ENCODE measurements around the gene CACNB2.
"Not testable (repeated sequence)": the region's sequence is repeated elsewhere in the genome, so short reads cannot be mapped to it uniquely, and the experiment has no call there.

The CACNB2 gene

DNA sequence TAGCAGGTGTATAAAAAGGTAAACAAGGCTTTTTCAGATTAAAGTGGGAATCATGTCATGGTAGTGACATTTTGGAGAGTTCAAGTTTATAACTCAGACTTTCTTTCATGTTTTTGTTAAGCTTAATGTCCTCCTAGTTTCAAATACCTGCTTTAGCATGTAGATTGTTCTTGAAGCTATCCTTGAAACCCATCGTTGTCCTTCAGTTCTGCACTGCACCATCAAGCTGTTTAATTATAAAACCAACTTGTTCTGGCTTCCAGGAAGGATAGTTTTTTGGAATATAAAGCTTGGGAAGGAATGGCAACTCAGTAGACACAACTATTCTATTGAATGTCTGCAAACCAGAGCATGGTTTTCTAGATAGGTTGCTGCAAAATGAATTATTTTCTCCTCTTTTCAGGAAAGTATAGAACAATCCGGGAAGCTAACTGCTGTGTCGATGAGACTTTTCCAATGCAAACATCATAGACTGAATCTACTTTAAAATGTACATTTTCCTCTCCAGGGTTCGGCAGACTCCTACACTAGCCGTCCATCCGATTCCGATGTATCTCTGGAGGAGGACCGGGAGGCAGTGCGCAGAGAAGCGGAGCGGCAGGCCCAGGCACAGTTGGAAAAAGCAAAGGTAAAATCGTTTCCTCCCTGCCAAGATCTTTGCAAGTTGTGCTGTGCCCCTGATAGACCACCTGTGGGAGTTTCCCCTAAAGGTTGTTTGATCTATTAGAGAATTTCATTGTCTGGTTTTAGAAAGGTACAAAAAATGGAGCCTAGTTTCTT is 261.4 kb downstream of the CACNB2 start:
- no peak for DNase-seq (ENCODE audit: low read depth in 2 of 2)

DNA sequence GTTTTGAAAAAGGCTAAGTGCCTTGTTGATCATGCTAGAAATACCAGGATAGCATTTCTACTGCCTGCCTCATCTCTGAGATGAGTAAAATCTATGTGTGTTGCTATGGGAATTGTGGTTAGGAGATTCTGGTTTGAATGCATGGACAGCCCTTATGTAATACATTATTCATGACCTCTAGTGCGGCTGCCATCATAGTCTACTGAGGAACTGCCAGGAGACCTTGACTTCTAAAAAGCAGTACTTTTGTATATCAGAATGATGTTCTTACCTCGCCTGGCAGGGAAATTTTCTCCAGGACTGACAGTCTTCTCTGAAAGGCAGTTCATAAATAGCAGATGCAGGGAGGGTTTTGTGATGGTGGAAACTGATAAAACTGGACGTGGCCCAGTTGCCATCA is 262.6 kb downstream of the CACNB2 start:
- no peak for DNase-seq (ENCODE audit: low read depth in 2 of 2)

DNA sequence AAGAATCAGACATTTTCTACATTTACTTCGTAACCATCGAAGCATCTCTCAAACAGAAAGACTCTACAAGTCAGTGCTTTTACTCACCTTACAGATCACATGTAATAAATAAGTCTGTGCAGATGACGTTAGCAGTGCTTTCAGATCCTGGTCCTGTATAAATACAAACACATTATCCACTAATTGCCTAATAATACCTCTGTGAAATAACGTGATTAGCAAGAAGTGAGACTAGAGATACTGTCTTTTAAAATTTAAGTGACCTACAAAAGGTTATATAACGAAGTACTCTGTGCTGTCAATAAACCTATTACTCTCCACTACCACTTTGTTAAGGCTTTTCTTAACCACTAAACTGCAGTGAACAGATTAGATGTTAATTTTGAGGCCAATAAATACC is 264.3 kb downstream of the CACNB2 start:
- no peak for DNase-seq (ENCODE audit: low read depth in 2 of 2)

DNA sequence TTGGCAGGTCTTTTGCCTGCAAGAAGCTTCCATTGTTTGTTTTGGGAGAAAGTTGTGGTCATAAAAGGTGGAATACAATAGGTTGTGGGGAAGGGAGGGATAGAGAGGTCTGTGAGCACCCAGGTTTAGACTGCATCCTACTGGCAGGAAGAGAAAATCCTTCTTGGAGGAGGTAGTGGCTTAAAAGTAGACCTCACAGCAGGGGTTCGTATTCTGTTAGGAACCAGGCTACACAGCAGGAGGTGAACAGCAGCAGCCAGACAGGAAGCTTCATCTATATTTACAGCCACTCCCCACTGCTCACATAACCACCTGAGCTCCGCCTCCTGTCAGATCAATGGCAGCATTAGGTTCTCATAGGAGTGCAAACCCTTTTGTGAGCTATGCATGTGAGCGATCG is 265.9 kb downstream of the CACNB2 start:
- DNase-seq (ENCODE audit: low read depth in 2 of 2), result no peak

DNA sequence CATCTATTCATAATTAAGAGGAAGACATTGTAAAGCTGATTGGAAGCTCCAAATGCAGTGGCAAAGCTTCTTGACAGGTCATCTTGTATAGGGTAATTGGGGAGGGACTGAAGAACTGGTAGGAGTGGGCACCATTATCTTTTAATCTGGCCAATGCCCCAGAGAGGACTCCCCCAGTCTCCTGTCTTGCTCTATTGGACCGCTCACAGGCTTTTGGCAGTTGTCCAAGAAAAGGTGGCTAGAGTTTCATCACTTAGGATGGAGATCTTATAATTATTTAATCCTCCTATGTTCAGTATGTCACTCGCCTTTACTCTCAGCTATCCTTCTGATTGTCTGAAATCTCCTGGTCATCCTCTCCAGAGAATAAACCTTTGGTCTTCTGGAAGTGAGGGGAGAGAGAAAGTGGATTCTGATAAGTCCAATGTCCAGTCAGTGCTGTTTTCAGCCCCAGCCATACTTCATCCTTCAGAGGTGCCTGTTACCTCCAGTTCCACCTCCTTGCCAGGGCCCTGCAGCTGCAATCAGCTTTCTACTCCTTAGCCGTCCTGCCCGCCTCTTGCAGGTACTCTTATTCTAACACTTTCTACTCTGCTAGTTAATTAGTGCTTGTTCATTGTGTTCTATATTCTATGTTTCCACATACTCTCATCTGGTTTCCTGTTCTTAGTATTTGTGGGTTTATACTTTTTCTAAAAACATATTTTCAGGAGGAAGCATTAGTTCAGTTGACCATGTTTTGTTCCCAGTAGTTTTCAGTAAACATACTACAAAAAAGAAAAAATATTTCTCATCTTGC is 269.6 kb downstream of the CACNB2 start:
- no peak for DNase-seq (ENCODE audit: low read depth in 2 of 2)

DNA sequence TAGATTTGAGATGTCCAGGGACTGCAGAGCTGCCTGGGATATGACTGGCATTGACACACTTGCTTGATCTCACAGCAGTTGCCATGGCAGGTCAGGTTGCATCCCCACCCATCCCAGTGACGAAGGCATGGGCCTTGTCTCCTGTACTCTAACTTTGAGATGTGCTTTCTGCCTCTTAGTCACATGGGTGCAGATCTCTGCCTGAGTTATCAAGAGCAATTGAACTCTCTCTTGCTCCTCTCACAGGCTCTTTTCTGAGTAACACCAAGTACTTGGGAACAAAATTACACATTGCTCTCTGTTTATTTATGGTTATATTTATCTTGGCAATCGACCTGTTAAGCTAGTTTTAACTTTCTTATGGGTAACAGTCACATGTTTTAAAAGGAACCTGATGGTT is 273.8 kb downstream of the CACNB2 start:
- DNase-seq (ENCODE audit: low read depth in 2 of 2), result no peak

DNA sequence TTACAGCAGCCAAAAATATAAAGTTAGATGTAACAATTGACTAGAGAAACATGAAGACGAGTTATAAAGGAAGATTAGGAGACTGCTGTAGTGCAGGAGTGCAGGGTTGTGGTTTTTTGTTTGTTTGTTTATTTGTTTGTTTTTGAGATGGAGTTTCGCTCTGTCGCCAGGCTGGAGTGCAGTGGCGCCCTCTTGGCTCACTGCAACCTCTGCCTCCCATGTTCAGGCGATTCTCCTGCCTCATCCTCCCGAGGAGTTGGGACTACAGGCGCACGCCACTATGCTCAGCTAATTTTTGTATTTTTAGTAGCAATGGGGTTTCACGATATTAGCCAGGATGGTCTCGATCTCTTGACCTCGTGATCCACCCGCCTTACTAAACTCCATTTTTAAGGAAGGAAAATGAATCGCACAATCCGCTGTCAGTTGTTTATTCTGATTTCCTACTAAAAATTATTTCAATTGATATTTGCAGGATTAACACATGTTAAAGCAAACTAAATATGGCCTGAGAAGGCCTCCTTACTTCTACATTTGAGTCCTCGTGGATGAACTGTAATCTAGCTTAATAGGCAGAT is 277.8 kb downstream of the CACNB2 start:
- DNase-seq (ENCODE audit: low read depth in 2 of 2), result no peak

DNA sequence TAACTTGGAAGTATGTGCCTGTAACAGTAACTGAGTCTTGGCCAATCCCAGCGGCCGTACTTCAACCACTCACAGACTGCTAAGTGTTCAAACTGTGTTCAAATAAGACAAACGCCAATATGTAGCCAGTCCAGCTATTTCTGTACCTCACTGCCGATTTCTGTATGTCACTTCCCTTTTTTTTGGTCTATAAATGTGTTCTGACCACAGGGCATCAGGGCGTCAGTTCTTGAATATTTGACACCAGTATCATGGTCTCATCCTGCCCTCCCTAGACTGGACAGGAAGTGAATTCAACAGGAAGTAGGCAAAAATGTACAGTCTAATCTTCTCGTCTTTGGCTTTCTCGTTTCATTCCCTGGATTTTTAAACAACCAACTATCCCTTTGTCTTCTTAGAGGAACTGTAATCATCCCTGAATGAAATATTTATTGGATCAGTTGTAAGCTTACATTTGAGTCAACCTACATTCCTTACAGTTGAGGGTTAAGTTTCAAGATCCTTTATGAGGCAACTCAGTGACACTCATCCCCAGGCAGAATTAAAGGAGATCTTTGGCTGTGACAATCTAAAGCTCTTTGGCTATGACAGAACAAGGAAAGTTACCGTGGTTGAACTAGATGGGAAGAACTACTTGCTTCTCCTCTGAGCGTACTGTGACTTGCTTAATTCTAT is 278.5 kb downstream of the CACNB2 start:
- DNase-seq (ENCODE audit: low read depth in 2 of 2), result no peak

DNA sequence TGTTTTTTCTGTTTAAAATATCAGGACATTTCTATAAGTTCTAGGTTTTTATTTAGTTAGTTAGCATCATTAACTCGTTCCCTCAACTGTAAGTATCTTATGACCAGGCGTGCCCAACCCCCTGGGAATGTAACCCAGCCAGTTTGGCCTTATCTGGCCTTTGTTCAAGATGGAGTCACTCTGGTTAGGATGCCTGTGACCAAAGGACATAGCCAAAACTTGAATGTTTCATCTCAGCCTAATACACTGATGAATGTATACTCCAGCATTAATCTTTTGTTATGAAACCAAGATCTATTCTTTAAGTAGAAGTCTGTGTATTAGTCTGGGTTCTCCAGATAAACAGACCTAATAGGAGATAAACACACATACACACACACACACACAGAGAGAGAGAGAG is 279.7 kb downstream of the CACNB2 start:
- DNase-seq (ENCODE audit: low read depth in 2 of 2), result no peak

DNA sequence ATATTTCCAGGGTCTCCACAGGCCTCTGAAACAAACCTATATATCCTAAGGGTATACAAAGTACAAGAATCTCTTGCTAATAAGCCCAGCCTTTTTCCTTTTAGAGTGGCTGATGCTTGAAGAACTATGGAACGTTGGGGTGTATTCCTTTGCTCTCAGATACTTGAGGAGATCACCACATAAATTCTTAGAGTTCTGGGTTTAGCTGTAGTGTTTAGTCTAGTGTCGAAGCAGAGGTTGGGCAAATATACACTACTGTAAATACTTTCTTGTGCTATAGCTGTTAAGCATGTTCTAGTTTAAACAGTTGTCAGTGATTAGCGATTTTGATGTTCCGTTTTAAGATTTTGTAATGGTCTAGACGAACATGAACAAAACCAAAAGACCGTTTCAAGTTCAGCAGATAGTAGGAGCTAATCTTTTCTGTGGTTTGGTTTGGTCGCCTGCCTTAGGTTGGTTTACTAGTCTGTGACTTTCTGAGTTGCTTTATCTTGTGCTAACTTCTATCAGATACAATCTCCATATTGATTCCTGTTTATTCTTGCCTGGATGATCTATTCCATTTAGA is 281.6 kb downstream of the CACNB2 start:
- DNase-seq (ENCODE audit: low read depth in 2 of 2), result no peak

DNA sequence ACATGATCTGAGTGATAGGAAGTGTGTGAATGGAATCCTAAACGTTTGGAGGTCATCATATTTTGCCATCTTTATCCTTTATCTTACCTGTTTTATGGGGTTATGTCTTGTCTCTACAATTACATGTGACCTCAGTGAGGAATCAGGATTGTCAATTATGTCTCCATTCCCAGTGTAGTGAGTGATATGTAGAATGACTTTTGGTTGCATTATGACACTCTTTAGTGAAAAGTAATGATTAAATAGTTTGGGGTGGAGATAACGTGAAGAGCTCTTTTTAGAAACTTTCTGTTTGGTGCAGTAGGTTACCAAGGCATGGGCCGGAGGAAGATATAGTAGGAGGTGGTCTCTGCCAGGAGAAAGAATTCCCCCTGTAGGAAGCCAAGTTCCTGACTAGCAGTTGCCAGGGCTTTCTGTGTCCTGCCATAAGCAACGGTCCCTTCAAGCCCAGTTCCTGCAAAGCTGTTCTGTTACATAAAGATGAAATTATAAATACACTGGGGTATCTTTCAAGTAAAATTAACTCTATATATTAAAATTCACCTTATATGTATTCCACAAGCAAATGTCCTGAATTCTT is 282.9 kb downstream of the CACNB2 start:
- DNase-seq (ENCODE audit: low read depth in 2 of 2), result no peak

DNA sequence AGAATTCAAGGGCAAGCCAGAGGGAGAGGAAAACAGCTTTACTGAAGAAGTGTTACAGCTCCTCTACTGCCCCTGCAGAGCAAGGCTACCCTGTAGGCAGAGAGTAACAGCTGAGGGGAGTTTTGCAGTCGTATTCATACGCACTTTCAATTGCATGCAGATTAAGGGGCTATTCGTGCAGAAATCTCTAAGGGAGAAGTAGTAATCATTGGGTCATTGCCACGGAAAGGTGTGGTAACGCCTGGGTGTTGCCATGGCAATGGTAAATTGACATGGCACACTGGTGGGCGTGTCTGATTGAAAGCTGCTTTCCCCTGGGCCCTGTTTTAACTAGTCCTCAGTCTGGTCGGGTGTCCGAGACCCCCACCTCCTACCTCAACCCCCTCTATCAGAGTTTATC is 284.0 kb downstream of the CACNB2 start:
- no peak for DNase-seq (ENCODE audit: low read depth in 2 of 2)

DNA sequence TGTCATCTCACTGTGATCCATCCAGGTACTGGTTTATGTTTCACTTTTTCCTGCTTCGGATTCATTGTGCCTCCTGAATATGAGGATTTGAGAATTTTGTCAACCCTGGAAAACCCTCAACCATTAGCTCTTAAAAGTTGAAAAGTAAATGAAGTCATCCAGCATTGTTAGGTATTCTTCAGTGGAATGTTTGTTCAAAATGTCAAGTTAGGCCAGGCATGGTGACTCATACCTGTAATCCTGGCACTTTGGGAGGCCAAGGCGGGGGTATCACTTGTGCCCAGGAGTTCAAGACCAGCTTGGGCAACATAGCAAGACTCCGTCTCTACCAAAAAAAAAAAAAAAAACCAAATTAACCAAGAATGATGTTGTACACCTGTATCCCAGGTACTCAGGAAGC is 289.1 kb downstream of the CACNB2 start:
- no peak for DNase-seq (ENCODE audit: low read depth in 2 of 2)

DNA sequence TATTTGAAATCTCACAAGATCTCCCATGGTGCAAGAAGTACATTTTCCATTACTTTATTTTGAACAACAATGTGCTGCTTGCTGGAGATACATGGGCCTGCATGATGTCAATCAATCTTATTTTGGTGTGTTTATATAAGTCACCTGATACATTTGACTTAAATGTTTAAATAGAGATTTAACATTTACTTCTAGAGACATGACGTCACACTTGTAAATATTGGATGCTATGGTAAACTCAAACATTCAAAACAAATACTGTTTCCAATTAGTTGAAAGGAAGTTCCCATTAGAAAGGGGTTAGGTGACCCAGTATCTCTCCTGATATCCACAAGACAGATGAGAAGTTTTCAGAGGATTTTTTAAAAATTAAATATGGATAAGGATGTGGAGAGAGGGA is 296.7 kb downstream of the CACNB2 start:
- DNase-seq (ENCODE audit: low read depth in 2 of 2), result no peak

DNA sequence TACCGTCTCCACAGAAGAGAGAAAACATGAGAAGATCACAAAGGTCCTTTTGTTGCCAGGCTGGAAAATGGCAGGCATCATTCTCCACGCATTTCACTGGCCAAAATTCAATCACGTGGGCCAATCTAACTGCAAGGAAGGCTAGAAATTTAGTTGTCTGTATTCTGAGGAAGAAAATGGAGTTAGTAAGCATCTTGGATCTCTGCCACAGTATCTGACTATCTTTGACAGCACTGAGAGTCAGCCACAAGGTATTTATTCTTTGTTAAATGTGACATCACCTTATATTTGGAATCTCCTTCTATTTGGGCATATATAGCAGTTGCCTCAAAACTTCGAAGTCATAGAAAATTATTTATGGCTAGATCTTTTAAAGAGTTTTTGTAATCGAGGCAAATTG is 297.3 kb downstream of the CACNB2 start:
- DNase-seq (ENCODE audit: low read depth in 2 of 2), result no peak

DNA sequence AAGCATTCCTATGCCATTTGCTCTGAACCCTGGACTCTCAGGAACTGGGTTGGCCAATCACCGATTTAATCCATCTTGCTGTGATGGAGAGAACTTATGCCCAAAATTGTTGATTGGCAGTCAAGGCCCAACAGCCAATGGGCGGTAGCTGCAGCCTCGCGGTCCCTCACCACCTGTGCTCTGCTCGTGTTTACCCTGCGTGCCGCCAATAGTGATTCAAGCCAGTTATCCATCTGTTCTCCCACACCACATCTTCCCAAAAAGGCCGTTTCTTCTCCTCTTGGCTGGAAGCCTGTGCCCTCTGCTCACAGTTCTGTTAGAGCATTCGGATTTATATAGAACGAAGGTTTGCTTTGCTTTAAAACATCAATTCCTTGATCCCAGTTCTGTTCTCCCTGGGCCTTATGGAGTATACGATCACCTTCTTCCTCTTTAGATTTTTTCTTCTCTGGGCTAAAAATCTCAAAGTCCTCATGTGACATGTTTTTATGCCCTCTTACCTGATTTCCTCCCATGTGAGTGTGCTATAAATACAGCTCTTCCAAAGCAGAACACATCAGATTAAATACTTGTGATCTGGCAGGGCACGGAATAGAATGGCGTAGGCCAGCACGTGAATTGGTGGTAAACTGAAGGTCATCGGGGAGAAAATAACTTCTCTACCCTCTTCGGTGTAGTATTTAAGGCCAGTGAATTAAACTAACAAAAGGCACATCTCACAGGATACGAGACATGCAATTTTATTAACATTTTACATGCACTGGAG is 298.3 kb downstream of the CACNB2 start:
- no peak for DNase-seq (ENCODE audit: low read depth in 2 of 2)

DNA sequence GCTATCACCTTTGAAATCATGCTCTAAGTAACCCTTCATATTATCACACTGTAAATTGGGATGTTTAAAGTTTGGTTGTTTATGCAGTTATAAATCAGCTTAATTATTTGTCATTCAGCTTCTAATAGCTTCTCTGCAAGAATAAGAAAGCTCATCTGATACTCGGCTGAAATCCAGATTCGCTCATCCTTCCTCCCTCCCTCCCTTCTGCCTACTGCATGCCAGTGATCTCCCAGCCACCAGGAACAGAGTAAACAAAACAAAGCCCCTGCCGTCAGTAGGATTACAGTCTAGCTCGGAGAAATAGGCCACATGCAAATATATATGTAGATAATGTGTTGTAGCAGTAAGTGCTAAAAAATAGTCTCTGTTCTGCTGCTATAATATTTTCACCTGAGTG is 299.4 kb downstream of the CACNB2 start:
- no peak for DNase-seq (ENCODE audit: low read depth in 2 of 2)

DNA sequence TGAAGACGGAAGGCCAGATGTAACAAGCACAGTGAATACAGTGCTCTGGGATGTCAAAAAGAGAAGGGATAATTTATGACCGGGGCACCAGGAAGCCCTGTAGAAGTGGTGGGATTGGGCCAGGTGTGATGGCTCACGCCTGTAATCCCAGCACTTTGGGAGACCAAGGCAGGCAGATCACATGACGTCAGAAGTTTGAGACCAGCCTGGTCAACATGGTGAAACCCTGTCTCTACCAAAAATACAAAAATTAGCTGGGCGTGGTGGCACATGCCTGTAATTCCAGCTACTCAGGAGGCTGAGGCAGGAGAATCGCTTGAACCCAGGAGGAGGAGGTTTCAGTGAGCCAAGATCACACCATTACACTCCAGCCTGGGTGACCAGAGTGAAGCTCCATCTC is 305.4 kb downstream of the CACNB2 start:
- DNase-seq (ENCODE audit: low read depth in 2 of 2), result not testable (repeated sequence)

DNA sequence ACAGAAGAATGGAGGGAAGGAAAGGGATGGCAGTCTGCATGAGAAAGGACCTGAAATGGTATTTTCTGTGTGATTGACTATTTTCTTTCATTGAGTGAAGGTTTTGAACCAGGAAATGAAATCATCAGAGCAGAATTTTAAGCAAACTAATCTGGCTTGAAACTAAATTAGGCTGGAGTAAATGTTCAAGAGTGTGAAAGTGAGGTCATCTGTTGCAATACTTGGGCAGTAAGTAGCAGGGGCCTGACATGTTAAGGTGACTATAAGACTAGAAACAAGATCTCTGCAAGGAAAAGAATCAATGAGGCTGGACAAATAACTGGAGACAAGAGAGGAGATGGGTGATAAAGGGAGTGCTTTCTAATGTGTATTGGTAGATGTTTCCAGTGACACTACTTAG is 306.0 kb downstream of the CACNB2 start:
- DNase-seq (ENCODE audit: low read depth in 2 of 2), result no peak

DNA sequence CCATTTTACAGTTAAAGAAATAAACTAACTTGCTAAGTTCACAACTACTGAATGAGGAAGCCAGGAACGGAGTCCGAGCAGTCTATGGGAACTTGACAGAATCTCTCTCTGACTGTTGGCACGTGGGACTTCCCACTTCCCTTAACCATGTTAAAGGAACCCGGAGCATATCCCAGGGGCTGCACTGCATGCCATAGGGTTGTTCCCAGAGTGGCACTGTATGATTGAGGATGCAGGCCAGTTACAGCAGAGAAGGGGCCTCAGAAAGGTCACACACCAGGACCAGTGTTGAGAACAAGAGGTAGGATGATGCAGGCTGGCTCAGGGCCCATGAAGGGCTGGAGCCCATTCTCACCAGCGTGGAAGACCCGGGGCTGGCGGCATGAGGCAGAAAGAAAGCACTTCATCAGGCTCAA is 309.4 kb downstream of the CACNB2 start:
- no peak for DNase-seq (ENCODE audit: low read depth in 2 of 2)

DNA sequence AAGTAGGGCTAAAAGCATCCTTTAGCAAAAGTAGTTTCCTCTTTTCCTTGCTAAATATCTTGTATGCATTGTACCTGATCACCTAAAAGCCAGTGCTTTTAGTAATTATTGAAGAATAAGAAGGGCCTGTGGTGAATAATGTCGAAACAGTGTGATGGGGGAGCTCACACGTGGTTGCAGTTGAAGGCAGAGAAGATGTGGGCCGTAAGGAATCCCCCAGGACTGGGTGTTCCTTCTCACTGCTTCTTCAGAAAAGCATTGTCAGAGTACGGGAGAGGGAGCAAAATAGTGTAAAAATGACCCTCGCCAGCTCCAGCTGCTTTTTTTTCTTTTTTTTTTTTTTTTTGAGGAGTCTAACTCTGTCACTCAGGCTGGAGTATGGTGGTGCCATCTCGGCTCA is 310.1 kb downstream of the CACNB2 start:
- no peak for DNase-seq (ENCODE audit: low read depth in 2 of 2)

Data from stimulated activated CD4-positive, alpha-beta T cell treated with anti-CD3 and anti-CD28 coated beads, Interleukin-1b, Interleukin-23, amount 100 ng/mL, for 4 hours (primary cell).